ENCODE measurements around the gene RUNX2. TPM values are rescaled to one million over a fixed set of nuclear protein-coding genes. Genes with fewer than 3 reads are reported as not detected.

Gene RUNX2
- total and polyA plus RNA-seq, 5 donors: 0.26 to 0.93 (median 0.39) TPM

DNA sequence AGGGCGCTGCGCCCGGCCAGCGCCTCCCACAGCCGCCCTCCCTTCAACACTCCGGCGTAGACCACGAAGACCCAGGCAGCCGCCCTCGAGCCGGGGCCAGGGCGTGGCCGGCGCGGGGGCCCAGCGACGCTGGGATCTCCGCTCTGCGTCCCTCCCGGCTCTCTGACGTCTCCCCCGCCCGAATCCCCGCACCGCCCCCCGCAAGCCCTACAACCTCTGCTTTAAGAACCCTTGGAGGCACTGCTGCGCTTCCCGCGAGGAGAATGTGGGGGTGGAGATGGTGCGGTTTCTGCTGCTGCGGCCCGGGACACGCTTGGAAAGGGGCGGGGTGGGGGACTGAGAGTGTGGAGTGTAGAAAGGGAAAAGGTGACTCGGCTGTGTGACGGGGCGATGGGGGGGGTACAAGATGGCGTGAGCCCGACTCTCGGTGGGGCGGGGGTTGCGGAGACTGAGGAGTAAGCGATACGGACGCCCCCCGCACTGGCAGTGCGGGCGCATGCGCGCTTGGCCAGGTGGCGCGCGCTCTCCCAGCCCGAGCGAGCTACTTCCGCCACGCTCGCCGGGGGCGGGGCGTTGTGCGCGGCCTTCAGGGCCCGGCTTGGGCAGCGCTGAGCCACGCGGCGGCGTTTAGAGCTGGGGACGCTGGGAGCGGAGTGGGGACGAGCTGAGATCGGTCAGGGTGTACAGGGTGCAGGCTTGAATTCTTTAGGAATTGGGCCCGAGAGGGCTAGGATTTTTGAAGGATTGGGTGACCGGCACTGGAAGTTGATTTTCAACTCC lies 49.6 kb downstream of the RUNX2 start, which contains the start of gene SUPT3H:
SUPT3H (minus strand) TSS at position 381 of the 780 bp plus-strand sequence.
- intact Hi-C loops (cut with DNase I): no loop called here

GRCh38 chr6:45378334-45378926 lies 50.3 kb downstream of the RUNX2 start:
- DNase-seq: peak; percentile 48 to 79 (median 66)
- WGBS: 2% methylated on average over 21 of the region's 21 CpGs
- intact Hi-C loops (cut with DNase I): no loop called here

More for the DNA sequence above, 49.6 kb downstream of the RUNX2 start, which contains the start of gene SUPT3H:
- H3K27ac ChIP-seq (ENCODE audit: low read length): peak within 1 kb of the TSS; percentile 90
- peak within 1 kb of the TSS; percentile 67 for H3K4me3 ChIP-seq (ENCODE audit: low read length)
- H3K4me1 ChIP-seq (ENCODE audit: control insufficient read depth, insufficient read depth, low read length): no peaks in the 10 kb centered on the region
- H3K9me3 ChIP-seq (ENCODE audit: control insufficient read depth, low read length): no peaks in the 10 kb centered on the region
- no peaks in the 10 kb centered on the region for H3K27me3 ChIP-seq (ENCODE audit: control insufficient read depth, insufficient read depth)
- ATAC-seq (peak; percentile 99), DNase-seq (peak; percentile 95 to 97 (median 97))
- WGBS: under 1% methylated on average over 75 of the region's 75 CpGs

DNA sequence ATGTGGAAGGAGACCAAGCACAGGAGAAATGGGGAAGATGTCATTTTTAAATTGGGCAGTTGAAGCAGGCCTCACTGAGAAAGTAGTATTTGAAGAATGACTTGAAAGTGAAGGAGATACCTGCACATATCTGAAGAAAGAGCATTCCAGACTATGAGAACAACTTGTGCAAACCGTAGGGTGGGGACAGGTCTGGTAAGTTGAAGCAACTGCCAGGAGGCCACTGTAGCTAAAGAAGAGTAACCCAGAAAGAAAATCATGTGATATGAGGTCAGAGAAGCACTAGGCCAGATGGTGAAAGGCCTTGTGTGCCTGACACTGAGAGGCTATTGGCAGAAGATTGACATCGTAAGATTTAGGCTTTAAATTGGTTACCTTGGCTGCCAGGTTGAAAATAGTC lies 54.3 kb downstream of the RUNX2 start:
- H3K27ac ChIP-seq (ENCODE audit: low read length): no peak overlapping the region
- intact Hi-C loops (cut with DNase I): no loop called here
- no peaks in the 10 kb centered on the region for H3K27me3 ChIP-seq (ENCODE audit: control insufficient read depth, insufficient read depth)
- no peak for DNase-seq
- H3K4me1 ChIP-seq (ENCODE audit: control insufficient read depth, insufficient read depth, low read length): no peaks in the 10 kb centered on the region
- no peaks in the 10 kb centered on the region for H3K9me3 ChIP-seq (ENCODE audit: control insufficient read depth, low read length)
- 84% methylated on average over 2 of the region's 2 CpGs for WGBS
- no peak overlapping the region for H3K4me3 ChIP-seq (ENCODE audit: low read length)
- ATAC-seq: no peak

More at GRCh38 chr6:45378334-45378926, 50.3 kb downstream of the RUNX2 start:
- peak overlapping the region; percentile 90 for H3K27ac ChIP-seq (ENCODE audit: low read length)
- no peaks in the 10 kb centered on the region for H3K9me3 ChIP-seq (ENCODE audit: control insufficient read depth, low read length)
- H3K27me3 ChIP-seq (ENCODE audit: control insufficient read depth, insufficient read depth): no peaks in the 10 kb centered on the region
- ATAC-seq: peak; percentile 58 to 66
- H3K4me3 ChIP-seq (ENCODE audit: low read length): peak overlapping the region; percentile 67
- H3K4me1 ChIP-seq (ENCODE audit: control insufficient read depth, insufficient read depth, low read length): no peaks in the 10 kb centered on the region

DNA sequence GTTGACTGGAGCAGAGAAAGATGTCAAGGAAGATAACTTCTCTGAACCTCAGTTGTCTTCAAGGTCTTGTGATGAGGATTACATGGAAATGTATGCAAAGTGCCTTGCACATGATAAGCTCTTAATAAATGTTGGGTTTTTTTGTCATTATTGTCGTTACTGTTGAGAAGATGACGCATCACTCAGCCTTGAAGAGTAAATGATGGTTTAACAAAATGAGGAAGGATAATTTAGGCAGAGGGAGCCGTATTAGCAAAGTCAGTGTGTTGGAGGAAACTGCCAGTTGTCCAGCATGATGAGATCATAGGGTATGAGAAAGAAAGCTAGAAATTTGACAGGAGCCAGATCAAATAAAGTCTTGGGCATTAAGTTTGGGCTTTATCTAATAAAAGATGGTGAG lies 58.4 kb downstream of the RUNX2 start:
- Histone ChIP-seq H3K27ac (ENCODE audit: low read length) (no peak overlapping the region), H3K9me3 (ENCODE audit: control insufficient read depth, low read length) (no peaks in the 10 kb centered on the region), H3K27me3 (ENCODE audit: control insufficient read depth, insufficient read depth) (no peaks in the 10 kb centered on the region), H3K4me3 (ENCODE audit: low read length) (no peak overlapping the region), H3K4me1 (ENCODE audit: control insufficient read depth, insufficient read depth, low read length) (no peaks in the 10 kb centered on the region)
- WGBS: 71% methylated on average over 3 of the region's 3 CpGs
- ATAC-seq (no peak), DNase-seq (no peak)
- intact Hi-C loops (cut with DNase I): no loop called here

DNA sequence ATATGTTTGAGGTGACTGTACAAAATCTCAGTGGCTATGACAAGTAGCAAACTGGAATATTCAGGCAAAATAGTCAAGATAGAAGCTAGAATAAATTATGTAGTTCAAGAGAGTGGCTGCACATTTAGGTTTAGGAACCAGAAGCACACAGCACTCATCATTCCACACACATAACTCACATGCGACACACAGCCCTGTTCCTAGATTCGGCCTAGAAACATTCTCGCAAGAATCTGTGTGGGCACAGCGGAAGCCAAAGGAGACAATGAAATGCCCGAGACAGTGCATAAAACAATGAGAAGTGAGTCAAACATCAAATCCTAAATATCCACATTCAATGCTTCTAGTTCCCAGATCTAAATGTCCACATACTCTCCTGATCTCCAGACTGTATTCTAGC lies 59.1 kb downstream of the RUNX2 start:
- Histone ChIP-seq H3K4me3 (ENCODE audit: low read length) (no peak overlapping the region), H3K27ac (ENCODE audit: low read length) (no peak overlapping the region), H3K27me3 (ENCODE audit: control insufficient read depth, insufficient read depth) (no peaks in the 10 kb centered on the region), H3K4me1 (ENCODE audit: control insufficient read depth, insufficient read depth, low read length) (no peaks in the 10 kb centered on the region), H3K9me3 (ENCODE audit: control insufficient read depth, low read length) (no peaks in the 10 kb centered on the region)
- DNase-seq (no peak), ATAC-seq (no peak)
- intact Hi-C loops (cut with DNase I): no loop called here
- WGBS: 96% methylated on average over 5 of the region's 5 CpGs

GRCh38 chr6:45388328-45388727 lies 60.2 kb downstream of the RUNX2 start:
- ATAC-seq (no peak), DNase-seq (no peak)
- Histone ChIP-seq H3K4me3 (ENCODE audit: low read length) (no peak overlapping the region), H3K27me3 (ENCODE audit: control insufficient read depth, insufficient read depth) (no peaks in the 10 kb centered on the region), H3K4me1 (ENCODE audit: control insufficient read depth, insufficient read depth, low read length) (no peaks in the 10 kb centered on the region), H3K9me3 (ENCODE audit: control insufficient read depth, low read length) (no peaks in the 10 kb centered on the region), H3K27ac (ENCODE audit: low read length) (no peak overlapping the region)
- intact Hi-C loops (cut with DNase I): no loop called here
- 69% methylated on average over 3 of the region's 3 CpGs for WGBS

GRCh38 chr6:45394586-45395095 lies 66.5 kb downstream of the RUNX2 start:
- no peak for DNase-seq
- intact Hi-C loops (cut with DNase I): no loop called here
- Histone ChIP-seq H3K9me3 (ENCODE audit: control insufficient read depth, low read length) (no peaks in the 10 kb centered on the region), H3K27ac (ENCODE audit: low read length) (no peak overlapping the region), H3K4me1 (ENCODE audit: control insufficient read depth, insufficient read depth, low read length) (no peaks in the 10 kb centered on the region), H3K4me3 (ENCODE audit: low read length) (no peak overlapping the region), H3K27me3 (ENCODE audit: control insufficient read depth, insufficient read depth) (no peaks in the 10 kb centered on the region)
- WGBS: 70% methylated on average over 4 of the region's 4 CpGs
- no peak for ATAC-seq

DNA sequence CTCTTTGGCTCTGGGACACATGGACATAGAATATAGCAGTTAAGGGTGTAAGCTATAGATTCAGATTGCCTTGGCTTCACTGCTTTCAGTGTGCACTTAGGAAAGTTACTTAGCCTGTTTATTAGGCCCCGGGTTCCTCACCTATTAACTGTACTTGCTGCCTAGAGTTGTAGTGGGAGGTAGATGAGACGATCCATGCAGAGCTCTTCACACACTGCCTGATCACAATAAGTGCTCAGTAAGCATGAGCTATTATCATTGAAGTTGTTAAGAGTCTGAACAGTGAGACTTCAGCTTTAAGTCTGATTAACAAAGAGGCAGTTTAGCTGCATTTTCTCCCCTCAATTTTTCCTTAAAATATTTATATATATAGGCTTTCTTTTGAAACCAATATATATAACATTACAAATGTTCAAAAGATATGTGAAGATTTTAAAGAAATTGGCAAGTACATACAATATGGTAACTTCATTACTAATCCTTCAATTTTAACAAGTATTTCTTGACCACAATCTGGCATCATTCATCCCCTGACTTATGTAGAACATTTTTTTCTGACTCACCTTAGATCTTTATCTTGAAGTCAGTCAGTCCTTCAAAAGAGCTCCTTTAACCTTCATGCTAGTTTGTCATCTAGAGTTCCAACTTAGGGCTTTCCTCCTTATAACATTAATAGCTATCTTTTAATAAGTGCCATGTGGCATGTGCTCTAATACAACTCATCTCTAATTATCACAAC lies 70.1 kb downstream of the RUNX2 start:
- WGBS: 75% methylated on average over 2 of the region's 2 CpGs
- no peak overlapping the region for H3K4me3 ChIP-seq (ENCODE audit: low read length)
- intact Hi-C loops (cut with DNase I): no loop called here
- ATAC-seq: no peak
- no peaks in the 10 kb centered on the region for H3K4me1 ChIP-seq (ENCODE audit: control insufficient read depth, insufficient read depth, low read length)
- no peaks in the 10 kb centered on the region for H3K27me3 ChIP-seq (ENCODE audit: control insufficient read depth, insufficient read depth)
- H3K27ac ChIP-seq (ENCODE audit: low read length): no peak overlapping the region
- DNase-seq: no peak
- no peaks in the 10 kb centered on the region for H3K9me3 ChIP-seq (ENCODE audit: control insufficient read depth, low read length)

DNA sequence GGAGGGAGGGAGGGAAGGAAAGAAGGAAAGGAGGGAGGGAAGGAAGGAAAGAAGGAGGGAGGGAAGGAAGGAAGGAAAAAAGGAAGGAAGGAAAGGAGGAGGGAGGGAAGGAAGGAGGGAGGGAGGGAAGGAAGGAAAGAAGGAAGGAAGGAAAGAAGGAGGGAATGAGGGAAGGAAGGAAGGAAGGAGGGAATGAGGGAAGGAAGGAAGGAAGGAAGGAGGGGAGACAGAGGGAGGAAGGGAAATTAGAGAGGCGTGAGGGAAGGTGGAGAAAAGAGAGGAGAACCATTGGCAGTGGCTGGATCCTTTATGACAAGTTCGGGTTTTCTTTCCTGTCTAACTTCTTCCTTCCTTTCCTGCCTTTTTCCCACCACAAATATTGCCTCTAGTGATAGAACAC lies 71.9 kb downstream of the RUNX2 start:
- ATAC-seq (no peak), DNase-seq (no peak)
- Histone ChIP-seq H3K4me3 (ENCODE audit: low read length) (no peak overlapping the region), H3K9me3 (ENCODE audit: control insufficient read depth, low read length) (no peaks in the 10 kb centered on the region), H3K4me1 (ENCODE audit: control insufficient read depth, insufficient read depth, low read length) (no peaks in the 10 kb centered on the region), H3K27me3 (ENCODE audit: control insufficient read depth, insufficient read depth) (no peaks in the 10 kb centered on the region), H3K27ac (ENCODE audit: low read length) (no peak overlapping the region)
- 84% methylated on average over 2 of the region's 2 CpGs for WGBS
- intact Hi-C loops (cut with DNase I): no loop called here

DNA sequence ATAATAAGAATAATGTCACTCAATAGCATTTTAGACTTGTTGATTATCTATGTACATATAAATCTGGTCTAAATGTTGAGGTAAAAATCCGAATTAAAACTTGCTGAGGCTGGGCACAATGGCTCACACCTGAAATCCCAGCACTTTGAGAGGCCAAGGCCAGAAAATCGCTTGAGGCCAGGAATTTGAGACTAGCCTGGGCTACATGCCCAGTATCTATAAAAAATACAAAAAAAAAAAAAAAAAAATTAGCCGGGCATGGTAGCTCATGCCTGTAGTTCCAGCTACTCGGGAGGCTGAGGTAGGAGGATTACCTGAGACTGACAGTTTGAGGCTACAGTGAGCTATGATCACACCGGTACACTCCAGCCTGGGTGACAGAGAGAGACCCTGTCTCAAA lies 83.8 kb downstream of the RUNX2 start:
- intact Hi-C loops (cut with DNase I): loop anchor here in 1 of 4 donors (10.0 kb wide), 1 partner anchor 757 kb away; no protein-coding TSS in a partner anchor
- no peaks in the 10 kb centered on the region for H3K4me1 ChIP-seq (ENCODE audit: control insufficient read depth, insufficient read depth, low read length)
- H3K9me3 ChIP-seq (ENCODE audit: control insufficient read depth, low read length): no peaks in the 10 kb centered on the region
- no peak overlapping the region for H3K4me3 ChIP-seq (ENCODE audit: low read length)
- DNase-seq (no peak), ATAC-seq (no peak)
- H3K27ac ChIP-seq (ENCODE audit: low read length): no peak overlapping the region
- H3K27me3 ChIP-seq (ENCODE audit: control insufficient read depth, insufficient read depth): no peaks in the 10 kb centered on the region
- WGBS: 83% methylated on average over 5 of the region's 5 CpGs

DNA sequence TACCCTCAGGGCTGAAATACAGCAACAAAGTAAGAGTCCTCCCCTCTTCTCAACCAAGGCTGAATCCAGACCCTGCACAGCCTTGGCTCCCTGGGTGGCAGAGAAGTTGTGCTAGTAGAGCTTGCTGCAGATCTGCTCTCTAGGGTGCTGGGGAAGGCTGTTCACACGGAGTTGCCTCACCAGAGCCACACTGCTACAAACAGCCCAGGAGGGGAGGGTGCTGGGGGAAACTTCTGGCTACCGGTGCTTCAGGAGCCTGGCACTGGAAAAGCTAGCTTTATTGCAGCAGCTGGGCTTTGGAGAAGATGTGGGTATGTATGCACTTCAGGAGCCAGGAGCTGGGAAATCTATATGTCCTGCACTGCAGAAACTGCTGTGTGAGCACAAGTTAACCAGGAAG lies 87.2 kb downstream of the RUNX2 start:
- DNase-seq: no peak
- ATAC-seq: no peak
- intact Hi-C loops (cut with DNase I): loop anchor here in 1 of 4 donors (10.0 kb wide), 1 partner anchor 761 kb away; no protein-coding TSS in a partner anchor
- WGBS: 21% methylated on average over 2 of the region's 2 CpGs
- no peaks in the 10 kb centered on the region for H3K4me1 ChIP-seq (ENCODE audit: control insufficient read depth, insufficient read depth, low read length)
- H3K9me3 ChIP-seq (ENCODE audit: control insufficient read depth, low read length): no peaks in the 10 kb centered on the region
- no peaks in the 10 kb centered on the region for H3K27me3 ChIP-seq (ENCODE audit: control insufficient read depth, insufficient read depth)
- no peak overlapping the region for H3K4me3 ChIP-seq (ENCODE audit: low read length)
- H3K27ac ChIP-seq (ENCODE audit: low read length): no peak overlapping the region

Measured in right cardiac atrium (tissue), 5 donors.